G401 (cell line): ENCODE data around the gene TEKTIP1. TPM values are rescaled to one million over a fixed set of nuclear protein-coding genes. Genes with fewer than 3 reads are reported as not detected.
A peak's percentile ranks its signal among the peaks of the same experiment; 100 is the strongest.

Experiments
- DNase-seq: peaks from one replicate; pipeline ENCODE4 v3.0.0-alpha.2; 2015; ENCODE audit warnings: low spot score
- in situ Hi-C: cut with HindIII; loops from 2 replicates; pipeline ENCODE4 v1.10.0; 2016; ENCODE audit warnings: low sequenced_read_pairs, mixed read lengths
- total RNA-seq: library from RNA; depleted of rRNA; stranded (reverse); fragments of >200 nt; shearing (Covaris generic); gene quantifications from 2 replicates; pipeline ENCODE4 v1.2.3, GENCODE V29; 2014; rRNA removed

The TEKTIP1 gene
- not detected in 2 replicates for total RNA-seq

- in situ Hi-C loops = no loop called here
- no peak for DNase-seq
Measured at GRCh38 chr19:3538965-3539755, at the start of gene TEKTIP1. TEKTIP1 (plus strand) TSS chr19:3539174; CDS start chr19:3539178, 4 bp downstream.

- in situ Hi-C loops = no loop called here
- DNase-seq = no peak
Measured at GRCh38 chr19:3491396-3492119, 47.4 kb upstream of the TEKTIP1 start.

GRCh38 chr19:3492131-3492839, 46.7 kb upstream of the TEKTIP1 start:
- in situ Hi-C loops = no loop called here
- DNase-seq = no peak

DNA sequence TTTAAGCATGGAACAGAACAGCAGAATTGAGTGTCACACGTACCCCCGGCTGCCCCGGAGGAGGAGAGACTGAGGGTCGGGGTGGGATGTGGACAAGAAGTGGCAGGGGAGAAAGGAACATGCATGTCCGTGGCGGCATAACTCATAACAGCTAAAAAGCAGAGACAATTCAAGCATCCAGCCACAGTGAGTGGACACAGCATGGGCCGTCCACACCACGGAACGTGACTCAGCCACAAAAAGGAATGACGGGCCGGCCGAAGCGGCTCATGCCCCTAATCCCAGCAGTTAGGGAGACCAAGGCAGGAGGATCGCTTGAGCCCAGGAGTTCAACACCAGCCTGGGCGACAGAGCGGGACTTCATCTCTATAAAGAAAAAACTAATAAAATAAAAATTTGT, 46.1 kb upstream of the TEKTIP1 start:
- no peak for DNase-seq
- in situ Hi-C loops = no loop called here

DNA sequence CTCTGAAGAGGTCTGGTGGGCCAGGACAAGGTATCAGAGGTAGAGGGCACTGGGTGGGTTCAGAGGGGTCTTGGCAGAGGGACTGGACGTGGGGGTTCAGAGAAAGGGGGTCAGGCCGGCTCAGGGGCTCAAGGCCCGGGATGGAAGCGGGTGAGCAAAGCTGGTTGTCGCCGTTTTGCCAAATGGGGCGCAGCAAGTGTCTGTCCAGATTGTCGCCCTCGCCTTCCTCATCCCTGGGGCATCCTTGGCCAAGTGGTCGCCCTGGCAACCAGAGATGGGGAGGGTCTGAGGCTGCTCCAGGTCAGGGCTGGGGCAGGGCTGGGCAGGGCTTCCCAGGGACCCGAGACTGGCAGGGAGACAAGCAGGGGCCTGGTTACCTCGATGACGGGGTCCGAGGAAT, 45.3 kb upstream of the TEKTIP1 start:
- DNase-seq = no peak
- in situ Hi-C loops = no loop called here

DNA sequence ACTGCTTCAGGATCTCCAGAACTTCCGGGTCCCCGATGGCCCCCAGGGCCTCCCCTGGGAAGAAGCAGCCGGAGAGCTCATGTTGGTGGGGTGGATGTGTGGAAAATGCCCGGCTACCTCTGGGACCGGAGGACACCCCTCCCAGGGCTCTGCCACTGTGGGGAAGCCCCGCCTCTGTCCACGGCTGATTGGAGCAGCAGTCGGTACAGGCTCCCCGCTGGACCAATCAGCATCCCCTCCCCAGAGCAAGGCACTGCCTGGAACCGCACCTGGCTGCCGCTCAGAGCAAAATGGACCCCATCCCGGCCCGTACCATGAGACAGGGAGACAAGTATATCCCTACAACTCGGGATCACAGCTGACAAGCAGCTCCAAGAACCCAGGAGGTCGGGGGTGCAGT, 44.9 kb upstream of the TEKTIP1 start:
- in situ Hi-C loops = no loop called here
- DNase-seq = no peak

- in situ Hi-C loops = no loop called here
Measured at GRCh38 chr19:3494559-3494958, 44.4 kb upstream of the TEKTIP1 start.

DNA sequence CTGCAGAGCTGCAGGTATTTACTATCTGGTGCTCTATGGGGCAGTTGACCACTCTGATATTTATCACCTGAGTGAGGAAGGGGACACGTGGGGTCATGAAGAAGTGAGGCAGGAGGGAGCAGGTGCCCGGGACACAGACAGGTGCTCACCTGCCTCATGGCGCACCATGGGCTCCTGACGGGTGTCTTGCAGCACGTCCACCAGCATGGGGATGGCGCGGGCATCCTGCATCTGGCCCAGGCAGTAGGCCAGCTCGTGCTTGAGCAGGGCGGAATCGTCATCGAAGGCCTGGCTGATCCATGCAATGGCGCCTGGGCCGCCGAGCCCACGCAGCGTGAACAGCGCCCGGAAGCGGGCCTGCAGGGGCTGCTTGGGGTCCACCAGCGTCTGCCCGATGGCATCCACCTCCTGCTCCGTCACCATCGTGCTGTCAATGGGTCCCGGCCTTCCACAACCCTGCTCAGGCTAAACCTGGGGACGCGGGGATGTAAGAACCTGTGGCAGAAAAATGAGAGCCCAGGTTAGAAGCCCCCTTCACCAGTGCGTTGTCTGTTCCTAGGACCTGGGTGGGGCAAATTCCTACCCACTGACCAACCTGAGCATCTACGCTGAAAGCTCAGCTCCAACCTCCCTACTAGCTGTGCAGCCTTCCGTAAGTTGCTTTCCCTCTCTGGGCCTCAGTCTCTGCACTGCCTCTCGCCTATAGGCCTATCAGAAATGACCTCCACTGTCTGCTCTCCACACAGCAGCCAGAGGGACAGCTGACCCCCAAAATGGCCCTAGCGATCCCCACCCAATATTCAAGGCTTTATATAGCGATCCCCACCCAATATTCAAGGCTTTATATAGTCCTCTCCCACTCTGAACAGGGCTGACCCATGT, 42.3 kb upstream of the TEKTIP1 start:
- in situ Hi-C loops = no loop called here
- DNase-seq = no peak

More at GRCh38 chr19:3494559-3494958, 44.4 kb upstream of the TEKTIP1 start:
- no peak for DNase-seq

GRCh38 chr19:3497757-3498520, 41.0 kb upstream of the TEKTIP1 start:
- DNase-seq = no peak
- in situ Hi-C loops = no loop called here

DNA sequence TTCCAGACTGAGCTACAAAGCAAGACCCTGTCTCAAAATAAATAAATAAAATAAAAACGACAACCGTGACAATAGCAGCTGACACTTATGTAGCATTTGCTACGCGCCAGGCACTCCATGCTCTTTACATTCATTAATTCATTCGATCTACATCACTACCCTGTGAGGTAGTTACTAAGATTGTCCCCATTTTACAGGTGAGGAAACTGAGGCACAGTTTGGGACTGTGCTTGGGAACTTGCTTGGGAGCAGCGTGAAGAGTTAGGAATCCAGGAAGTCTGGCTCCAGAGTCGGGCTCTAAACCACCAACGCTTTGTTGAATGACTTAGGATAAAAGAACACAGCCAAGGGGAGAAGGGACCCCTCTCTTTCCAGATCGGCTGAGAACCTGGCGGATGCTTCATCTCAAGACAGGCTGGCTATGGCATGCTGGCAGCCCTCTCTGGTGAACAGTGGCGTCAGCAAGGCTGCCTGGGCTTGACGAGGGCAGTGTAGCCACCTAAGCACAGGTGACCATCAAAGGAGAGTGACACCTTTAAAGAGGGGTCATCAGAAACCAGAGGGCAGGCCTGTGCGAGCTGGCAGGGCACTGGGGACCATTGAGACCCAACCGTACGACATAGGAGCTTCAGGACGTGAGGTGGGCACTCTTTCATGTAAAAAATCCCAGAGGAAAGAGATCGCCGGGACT, 39.1 kb upstream of the TEKTIP1 start:
- DNase-seq = no peak
- in situ Hi-C loops = no loop called here

GRCh38 chr19:3500429-3501101, 38.4 kb upstream of the TEKTIP1 start, which contains the start of gene DOHH:
DOHH (minus strand) TSS chr19:3500674; CDS start chr19:3496814, 3,860 bp downstream.
- in situ Hi-C loops = no loop called here

GRCh38 chr19:3501780-3502179, 37.2 kb upstream of the TEKTIP1 start:
- no peak for DNase-seq
- in situ Hi-C loops = no loop called here

More at GRCh38 chr19:3500429-3501101, 38.4 kb upstream of the TEKTIP1 start, which contains the start of gene DOHH:
- DNase-seq = peak; percentile 98

DNA sequence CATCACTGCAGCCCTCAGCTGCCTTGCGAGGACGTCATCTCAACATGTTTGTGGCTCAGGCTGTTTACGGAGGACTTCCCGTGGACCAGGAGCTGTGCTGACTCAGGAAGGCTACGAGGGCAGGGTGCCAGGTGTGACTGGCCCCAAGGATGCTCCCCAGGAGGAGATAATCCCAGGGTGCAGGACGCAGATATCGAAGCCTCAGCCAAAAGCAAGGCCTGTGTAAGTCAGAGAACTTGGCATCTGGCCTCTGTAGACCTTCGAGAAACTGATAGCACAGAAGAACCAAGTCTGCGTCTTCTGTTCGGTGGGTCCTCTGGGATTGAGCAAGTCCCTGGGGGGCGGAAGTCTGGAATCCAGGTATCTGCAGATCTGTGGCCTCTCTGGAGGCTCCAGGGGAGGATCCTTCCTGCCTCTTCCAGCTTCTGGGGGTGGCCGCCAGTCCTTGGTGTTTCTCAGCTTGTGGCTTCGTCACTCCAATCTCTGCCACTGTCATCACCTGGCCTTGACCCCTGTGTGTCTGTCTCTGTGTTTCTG, 35.9 kb upstream of the TEKTIP1 start:
- in situ Hi-C loops = no loop called here
- DNase-seq = no peak

DNA sequence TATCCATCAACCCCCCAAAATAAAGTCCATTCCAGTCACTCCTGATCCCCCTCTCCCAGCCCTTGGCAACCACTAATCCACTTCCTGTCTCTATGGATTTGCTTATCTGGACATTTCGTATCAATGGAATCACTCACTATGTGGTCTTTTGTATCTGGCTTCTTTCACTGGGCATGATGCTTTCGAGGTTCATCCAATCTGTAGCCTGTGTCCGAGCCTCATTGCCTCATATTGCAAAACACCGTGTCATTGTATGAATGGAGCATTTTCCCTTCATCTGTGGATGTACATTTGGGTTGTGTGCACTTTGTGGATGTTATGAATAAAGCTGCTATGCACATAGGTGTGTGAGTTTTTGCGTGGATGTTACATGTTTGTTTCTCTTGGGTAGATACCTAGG, 34.2 kb upstream of the TEKTIP1 start:
- in situ Hi-C loops = no loop called here
- no peak for DNase-seq

GRCh38 chr19:3505598-3506383, 33.2 kb upstream of the TEKTIP1 start, which contains the start of gene FZR1:
FZR1 (plus strand) TSS chr19:3506311; CDS start chr19:3522990, 16,679 bp downstream.
- peak; percentile 98 for DNase-seq
- in situ Hi-C loops = no loop called here
